Measurements from ENCODE around the gene ATG5. TPM values are rescaled to one million over a fixed set of nuclear protein-coding genes. Genes with fewer than 3 reads are reported as not detected.

The ATG5 gene
- total and polyA plus RNA-seq, 9 of the 15 experiments (the other 6 are each of a cell fraction or from before 2014, with no cell fraction given): 29.0 to 80.0 (median 53.2) TPM

DNA sequence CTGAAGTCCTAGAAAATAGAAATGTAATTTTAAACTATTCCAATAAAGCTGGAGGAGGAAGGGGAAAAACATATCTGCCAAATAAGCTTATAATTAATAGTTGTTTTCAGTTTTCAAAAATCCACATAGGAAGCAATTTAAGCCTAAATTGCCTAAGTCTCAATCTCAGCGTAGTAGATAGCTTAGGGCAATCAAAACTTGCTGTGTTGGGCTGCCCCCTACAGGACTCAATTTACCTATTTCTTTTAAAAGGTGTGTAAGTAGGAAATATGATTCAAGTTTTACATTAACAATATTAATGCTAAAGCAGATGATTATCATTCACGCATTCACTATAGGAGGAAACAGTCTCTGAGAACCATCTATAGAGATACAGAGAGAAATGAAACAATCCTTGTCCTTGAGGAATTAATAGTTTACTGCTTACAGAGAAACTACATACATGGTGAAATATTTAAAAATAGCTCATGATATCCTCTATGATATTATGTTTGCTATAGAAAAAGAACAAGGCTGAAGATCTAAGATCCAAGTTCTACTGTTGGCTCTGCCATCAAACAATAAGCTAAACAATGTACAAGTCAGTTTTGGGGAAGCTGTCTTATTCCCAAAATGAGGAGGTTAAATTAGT lies 102.1 kb downstream of the ATG5 start (continued):
- TF ChIP-seq NCOA1 (IDR thresholded peaks at IDR 0.05; ENCODE audit: low read depth): no peak

DNA sequence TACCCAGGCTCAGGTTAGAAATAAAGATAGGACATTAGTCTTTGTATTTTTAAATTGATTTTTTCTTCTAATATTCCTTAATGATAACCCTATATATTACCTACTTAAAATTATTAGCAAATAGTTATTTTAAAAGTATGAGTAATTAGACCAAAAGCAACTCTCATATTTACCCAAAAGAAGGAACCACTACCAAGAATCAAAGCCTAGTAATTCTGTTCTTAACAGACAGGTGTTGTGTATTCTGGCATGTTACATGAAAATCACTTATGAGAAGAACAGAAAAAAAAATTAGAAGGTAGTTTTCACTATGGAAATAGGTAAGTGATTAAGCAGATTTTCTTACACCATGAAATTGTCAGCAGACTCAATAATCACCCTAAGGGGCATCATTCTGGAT lies 105.1 kb downstream of the ATG5 start:
- in situ Hi-C loops (cut with MboI): no loop called here
- FAIRE-seq (no peak), ATAC-seq (no peak), DNase-seq (ENCODE audit: extremely low read depth in 1 of 4, low spot score in 3 of 4) (no peak)
- Histone ChIP-seq H3K79me2 (ENCODE audit: control insufficient read depth, insufficient read depth, low read length) (peaks cover 7% of the 10 kb centered on the region), H3K36me3 (ENCODE audit: control insufficient read depth, insufficient read depth, low read length) (no peaks in the 10 kb centered on the region), H2AFZ (ENCODE audit: low read depth, low read length) (no peak overlapping the region), H3K27me3 (ENCODE audit: control insufficient read depth in 2 of 2, insufficient read depth in 2 of 2, low read length in 2 of 2) (no peaks in the 10 kb centered on the region), H3K4me1 (replicated peaks in 1 of 2; ENCODE audit: control insufficient read depth in 2 of 2, insufficient read depth in 2 of 2, low read length in 2 of 2) (no peaks in the 10 kb centered on the region), H3K27ac (ENCODE audit: extremely low read depth, low read depth, low read length) (no peak overlapping the region), H4K20me1 (replicated peaks; ENCODE audit: control insufficient read depth, insufficient read depth, low read length) (no peaks in the 10 kb centered on the region), H3K9me1 (ENCODE audit: control insufficient read depth, insufficient read depth, low read length) (no peaks in the 10 kb centered on the region), H3K9ac (ENCODE audit: insufficient read depth in 1 of 2, low read depth in 2 of 2, low read length in 2 of 2) (no peak overlapping the region), H3K4me2 (ENCODE audit: insufficient read depth, low read length) (no peak overlapping the region), H3K9me3 (replicated peaks; ENCODE audit: control insufficient read depth, insufficient read depth, low read depth, low read length) (no peaks in the 10 kb centered on the region), H3K4me3 (no peak overlapping the region)
- CTCF ChIA-PET (ENCODE audit: low intra/inter-chr PET ratio): no interaction called here
- BruUV-seq (replicated peaks): no TSS peak
- TF ChIP-seq, protein P1, sequence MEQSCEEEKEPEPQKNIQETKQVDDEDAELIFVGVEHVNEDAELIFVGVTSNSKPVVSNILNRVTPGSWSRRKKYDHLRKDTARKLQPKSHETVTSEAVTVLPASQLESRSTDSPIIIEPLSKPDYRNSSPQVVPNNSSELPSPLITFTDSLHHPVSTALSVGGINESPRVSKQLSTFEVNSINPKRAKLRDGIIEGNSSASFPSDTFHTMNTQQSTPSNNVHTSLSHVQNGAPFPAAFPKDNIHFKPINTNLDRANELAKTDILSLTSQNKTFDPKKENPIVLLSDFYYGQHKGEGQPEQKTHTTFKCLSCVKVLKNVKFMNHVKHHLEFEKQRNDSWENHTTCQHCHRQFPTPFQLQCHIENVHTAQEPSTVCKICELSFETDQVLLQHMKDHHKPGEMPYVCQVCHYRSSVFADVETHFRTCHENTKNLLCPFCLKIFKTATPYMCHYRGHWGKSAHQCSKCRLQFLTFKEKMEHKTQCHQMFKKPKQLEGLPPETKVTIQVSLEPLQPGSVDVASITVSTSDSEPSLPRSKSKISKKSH (CRISPR knock-in tag; IDR thresholded peaks at IDR 0.05): no peak
- TF ChIP-seq, protein P2, sequence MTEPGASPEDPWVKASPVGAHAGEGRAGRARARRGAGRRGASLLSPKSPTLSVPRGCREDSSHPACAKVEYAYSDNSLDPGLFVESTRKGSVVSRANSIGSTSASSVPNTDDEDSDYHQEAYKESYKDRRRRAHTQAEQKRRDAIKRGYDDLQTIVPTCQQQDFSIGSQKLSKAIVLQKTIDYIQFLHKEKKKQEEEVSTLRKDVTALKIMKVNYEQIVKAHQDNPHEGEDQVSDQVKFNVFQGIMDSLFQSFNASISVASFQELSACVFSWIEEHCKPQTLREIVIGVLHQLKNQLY (CRISPR knock-in tag; conservative IDR thresholded peaks at IDR 0.05): no peak
- TF ChIP-seq KAT7 (CRISPR knock-in tag; IDR thresholded peaks at IDR 0.05; ENCODE audit: borderline replicate concordance) (no peak), U2AF2 (optimal IDR thresholded peaks at IDR 0.05; ENCODE audit: low read depth, low read length) (no peak)
- POLR2A ChIA-PET: interaction anchor here (0.6 kb wide), 1 partner anchor 1564 kb away, joined by 3 read pairs; no protein-coding TSS in a partner anchor
- intact Hi-C loops (cut with micrococcal nuclease): loop anchor here (5.0 kb wide), 3 partner anchors 78 to 738 kb away; no protein-coding TSS in a partner anchor

All from K562 (cell line).